GM19372 (cell line): ENCODE data around the gene SPTBN2.

Source experiments
- ATAC-seq: cut with Tn5 transposase; IDR thresholded peaks from one replicate; pipeline ENCODE4 v1.9.1; 2021; ENCODE audit warnings: mild to moderate bottlenecking, low read depth, moderate library complexity; ENCODE audit not compliant: unreplicated experiment

Gene SPTBN2

GRCh38 chr11:66728693-66729385 lies at the start of gene SPTBN2:
TSS of gene SPTBN2 (minus strand) at chr11:66729216. CDS start at chr11:66721240, 7,976 bp downstream.
- no peak for ATAC-seq

- ATAC-seq = no peak
Observed at GRCh38 chr11:66768818-66769217, 39.8 kb upstream of the SPTBN2 start.

- ATAC-seq = no peak
Observed at GRCh38 chr11:66768088-66768521, 39.1 kb upstream of the SPTBN2 start.

DNA sequence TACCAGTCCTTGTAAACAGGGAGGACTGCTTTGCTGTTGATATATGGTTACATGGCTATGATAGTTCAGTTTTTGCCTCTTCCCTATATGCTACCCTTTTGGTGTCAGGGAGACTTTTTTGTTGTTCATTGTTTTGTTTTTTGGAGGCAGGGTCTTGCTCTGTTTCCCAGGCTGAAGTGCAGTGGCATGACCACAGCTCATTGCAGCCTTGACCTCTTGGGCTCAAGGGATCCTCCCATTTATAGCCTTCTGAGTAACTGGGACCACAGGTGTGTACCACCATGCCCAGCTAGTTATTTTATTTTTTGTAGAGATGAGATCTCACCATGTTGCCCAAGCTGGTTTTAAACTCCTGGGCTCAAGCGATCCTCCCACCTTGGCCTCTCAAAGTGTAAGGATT lies 38.6 kb upstream of the SPTBN2 start:
- no peak for ATAC-seq

DNA sequence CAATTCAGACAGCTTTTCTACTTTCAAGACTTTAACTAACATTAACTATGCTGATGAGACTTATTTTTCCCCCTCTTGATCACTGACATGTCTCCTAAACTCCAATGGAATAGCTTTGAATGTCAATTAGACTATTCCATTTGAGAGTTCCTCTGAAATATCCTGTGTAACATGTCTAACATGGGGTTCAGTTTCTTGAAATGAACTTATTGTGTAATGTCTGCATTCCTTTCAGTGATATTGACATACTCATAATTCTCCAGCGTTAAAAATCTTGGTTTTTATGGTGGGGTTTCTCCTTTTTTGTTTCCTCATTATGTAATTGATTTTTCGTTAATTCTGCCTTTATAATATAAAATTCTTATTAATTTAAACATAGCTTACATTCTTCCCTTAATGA lies 37.7 kb upstream of the SPTBN2 start:
- ATAC-seq = no peak

DNA sequence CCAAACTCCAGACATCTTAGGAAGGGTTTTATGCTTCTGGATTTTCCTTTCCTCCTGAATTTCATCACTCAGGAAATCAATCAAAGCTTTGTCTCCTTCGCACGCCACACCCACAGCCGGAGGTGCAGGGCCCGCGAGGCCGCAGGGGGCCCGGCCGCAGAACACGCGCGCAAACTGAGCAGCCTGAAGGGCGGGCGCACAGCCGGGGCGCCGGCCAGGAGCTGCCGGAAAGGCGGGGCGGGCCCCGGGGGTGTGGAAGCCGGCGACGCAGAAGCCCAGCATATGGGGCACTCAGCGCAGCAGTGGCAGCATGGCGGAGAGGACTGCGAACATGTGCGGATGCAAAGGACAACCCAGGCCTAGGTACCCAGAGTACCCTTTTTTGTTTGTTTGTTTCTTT lies 33.1 kb upstream of the SPTBN2 start:
- ATAC-seq = no peak

DNA sequence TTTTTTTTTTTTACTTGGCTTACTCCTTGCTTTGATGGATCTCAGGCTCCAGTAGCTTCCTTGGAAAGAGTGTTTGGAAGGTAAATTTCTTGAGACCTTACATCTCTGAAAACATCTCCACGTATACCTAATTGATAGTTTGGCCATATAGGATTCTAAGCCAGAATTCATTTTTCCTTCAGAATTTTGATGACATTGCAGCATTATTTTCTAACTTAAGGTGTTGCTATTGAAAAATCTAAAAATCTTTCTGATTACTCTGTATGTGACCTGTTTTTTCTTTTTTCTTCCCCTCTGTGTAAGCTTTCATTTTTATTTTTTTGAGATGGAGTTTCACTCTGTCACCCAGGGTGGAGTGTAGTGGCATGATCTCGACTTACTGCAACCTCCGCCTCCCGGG lies 23.1 kb upstream of the SPTBN2 start:
- no peak for ATAC-seq

DNA sequence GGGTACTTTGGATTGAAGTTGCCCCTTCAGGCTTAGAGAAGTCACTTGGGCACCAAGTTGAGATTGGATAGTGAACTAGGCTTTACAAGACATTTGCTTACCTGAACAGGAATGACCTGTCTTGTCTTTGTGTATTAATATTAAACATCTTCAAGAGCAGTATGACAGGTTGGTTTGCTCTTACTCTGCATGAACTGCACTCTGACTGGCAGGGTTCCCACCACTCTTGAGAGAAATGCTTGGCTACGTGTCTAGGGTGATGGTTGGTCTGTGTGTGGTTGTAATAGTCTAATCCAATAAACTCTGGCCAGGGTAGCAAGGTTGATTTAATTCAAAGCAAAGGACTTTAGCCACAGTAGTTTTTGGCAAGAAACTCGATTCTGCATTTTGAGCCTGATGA lies 20.1 kb upstream of the SPTBN2 start:
- no peak for ATAC-seq

DNA sequence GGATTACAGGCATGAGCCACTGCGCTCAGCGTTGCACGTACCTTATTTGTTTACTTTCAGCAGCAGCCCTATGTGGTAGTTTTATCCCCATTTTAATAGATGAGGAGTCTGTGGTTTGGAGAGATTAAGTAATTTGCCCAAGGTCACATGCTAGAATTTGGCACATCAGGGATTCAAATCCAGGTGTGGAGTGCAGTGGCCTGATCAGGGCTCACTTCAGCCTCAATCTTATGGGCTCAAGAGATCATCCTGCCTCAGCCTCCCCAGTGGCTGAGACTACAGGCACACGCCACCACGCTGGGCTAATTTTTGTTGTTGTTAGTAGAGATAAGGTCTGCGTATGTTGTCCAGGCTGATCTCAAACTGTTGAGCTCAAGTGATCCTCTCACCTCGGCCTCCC lies 18.5 kb upstream of the SPTBN2 start:
- ATAC-seq = no peak

GRCh38 chr11:66745356-66746235 lies 16.6 kb upstream of the SPTBN2 start:
- ATAC-seq = peak; percentile 31

GRCh38 chr11:66744485-66745355 lies 15.7 kb upstream of the SPTBN2 start:
- ATAC-seq = peak; percentile 83

DNA sequence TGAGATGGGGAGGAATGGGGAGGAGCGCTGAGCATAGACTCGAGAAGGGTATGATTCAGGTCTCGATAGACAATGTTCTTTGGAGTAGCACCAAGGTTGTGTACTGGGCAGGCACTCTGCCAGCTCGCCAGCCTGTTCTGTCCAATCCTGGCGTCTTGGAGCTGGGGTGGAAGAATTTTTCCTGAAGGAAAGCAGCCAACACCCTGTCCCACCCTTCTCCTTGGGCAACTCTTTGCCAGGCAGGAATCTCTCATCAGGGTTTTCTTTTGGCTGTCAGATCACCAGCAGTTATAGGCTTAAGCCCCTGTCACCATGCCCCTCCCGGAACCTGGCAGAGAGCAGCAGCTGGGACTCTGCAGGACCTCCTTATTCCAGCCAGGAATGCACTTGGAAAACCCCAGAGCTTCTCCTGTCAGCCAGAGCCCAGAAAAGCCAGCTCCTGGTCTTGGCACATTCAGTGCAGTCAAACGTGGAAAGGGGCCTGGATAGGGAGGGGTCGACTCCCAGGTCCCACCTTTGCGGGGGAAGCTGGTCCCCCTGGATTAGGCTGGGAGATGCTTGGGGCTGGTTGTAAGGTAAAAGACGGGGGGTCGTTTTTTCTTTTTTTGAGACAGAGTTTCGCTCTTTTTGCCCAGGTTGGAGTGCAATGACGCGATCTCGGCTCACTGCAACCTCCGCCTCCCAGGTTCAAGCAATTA lies 14.4 kb upstream of the SPTBN2 start:
- no peak for ATAC-seq

DNA sequence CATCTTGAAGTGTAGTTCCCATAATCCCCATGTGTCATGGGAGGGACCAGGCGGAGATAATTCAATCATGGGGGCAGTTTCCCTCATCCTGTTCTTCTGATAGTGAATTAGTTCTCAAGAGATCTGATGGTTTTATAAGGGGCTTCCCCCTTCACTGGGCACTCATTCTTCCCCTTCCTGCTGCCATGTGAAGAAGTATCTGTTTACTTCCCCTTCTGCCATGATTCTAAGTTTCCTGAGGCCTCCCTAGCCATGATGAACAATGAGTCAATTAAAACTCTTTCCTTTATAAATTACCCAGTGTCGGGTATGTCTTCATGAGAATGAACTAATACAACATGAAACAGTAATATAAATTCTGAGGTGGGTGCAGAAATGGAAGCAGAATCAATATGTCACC lies 12.1 kb upstream of the SPTBN2 start:
- ATAC-seq = no peak

GRCh38 chr11:66739983-66740382 lies 11.0 kb upstream of the SPTBN2 start:
- ATAC-seq = no peak

DNA sequence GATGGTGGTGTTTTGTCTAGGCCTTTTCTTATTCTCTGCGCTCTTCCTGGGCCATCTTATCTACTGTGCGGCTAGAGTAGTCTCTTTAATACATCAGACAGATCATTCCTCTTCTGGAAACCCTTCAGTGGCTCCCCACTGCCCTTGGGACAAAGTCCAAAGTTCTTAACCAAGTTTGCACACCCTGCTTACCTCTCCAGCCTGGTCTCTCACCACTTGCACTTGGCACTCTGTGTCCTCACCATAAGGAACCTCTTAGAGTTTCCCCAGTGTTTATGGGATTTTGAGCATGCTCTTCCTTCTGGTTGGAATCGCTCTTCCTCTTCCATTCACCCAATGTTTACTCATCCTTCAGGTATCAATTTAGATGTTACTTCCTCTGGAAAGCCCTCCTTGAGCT lies 5.2 kb upstream of the SPTBN2 start:
- ATAC-seq = no peak

GRCh38 chr11:66729447-66729846 lies 431 bp upstream of the SPTBN2 start:
- ATAC-seq = no peak

DNA sequence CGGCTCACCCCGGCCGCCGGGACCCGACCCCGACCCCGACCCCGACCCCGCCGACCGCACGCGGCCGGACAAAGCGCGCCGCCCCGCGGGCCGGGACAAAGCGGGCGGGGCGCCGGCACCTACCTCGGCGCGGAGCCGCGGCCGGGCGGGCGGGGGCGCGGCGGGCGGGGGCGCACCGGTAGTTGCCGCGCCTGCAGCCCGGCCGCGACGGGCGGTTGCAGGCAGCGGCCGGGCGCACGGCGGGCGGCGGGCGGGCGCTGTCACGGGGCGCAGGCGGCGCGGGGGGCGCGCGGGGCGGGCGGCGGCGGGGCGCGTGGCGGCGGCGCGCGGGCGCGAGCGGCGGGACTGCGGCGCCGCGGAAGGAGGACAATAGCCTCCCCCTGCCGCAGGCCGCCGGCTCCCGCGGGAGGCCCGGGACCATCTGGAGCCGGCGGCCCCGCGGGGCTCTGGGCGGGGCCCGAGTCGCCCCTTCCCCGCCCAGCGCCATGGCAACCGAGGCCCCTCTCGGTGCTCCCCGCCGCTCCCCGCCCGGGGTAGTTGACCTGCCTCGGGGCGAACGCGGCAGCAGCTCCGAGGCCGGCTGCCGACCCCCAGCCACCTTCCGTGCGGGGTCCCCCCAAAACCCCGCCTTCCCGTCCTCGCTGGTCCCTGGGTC lies 851 bp downstream of the SPTBN2 start:
- no peak for ATAC-seq

DNA sequence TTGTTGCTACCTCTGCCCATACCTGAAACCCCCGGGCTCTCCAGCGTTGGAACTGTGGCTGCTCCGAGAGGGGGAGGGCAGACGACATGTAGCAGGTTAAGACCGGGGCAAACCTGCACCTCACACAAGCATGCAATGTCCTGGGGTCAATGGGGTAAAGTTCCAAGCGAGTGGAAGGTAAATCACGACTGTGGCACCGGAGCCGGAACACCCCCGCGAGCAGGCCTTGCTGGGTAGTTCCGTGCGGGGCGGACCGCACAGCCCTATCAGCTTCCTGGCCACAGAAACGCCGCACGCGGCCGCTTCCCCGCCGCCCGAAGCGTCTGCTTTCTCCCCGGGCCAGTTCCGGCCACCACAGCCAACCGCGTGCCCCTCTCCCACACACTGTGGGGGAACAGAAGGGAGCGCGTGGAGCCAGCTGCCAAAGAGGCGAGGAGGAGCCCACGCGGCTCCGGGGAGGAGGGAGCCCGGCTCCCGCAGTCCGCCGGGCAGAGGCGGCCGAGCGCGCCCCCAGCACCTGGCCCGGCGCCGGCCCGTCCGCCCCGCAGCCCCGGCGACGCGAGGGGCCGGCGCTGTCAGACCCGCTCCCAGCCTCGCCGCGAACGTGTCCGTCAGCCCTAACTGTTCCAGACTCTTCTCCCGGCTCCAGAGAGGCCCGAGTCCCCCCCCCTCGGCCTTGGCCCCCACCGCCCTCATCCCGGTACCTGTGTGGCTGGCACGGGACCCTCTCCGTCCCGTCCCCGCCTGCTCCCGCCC lies 1.6 kb downstream of the SPTBN2 start:
- no peak for ATAC-seq

GRCh38 chr11:66725647-66726046 lies 3.4 kb downstream of the SPTBN2 start:
- ATAC-seq = no peak
